ENCODE measurements around the gene SHE.

GRCh38 chr1:154490317-154490716 lies 11.9 kb downstream of the SHE start:
- TF ChIP-seq CTCF (IDR thresholded peaks at IDR 0.05) (no peak), POLR2A (IDR thresholded peaks at IDR 0.05) (no peak)
